ENCODE results near the gene DDX17.

DNA sequence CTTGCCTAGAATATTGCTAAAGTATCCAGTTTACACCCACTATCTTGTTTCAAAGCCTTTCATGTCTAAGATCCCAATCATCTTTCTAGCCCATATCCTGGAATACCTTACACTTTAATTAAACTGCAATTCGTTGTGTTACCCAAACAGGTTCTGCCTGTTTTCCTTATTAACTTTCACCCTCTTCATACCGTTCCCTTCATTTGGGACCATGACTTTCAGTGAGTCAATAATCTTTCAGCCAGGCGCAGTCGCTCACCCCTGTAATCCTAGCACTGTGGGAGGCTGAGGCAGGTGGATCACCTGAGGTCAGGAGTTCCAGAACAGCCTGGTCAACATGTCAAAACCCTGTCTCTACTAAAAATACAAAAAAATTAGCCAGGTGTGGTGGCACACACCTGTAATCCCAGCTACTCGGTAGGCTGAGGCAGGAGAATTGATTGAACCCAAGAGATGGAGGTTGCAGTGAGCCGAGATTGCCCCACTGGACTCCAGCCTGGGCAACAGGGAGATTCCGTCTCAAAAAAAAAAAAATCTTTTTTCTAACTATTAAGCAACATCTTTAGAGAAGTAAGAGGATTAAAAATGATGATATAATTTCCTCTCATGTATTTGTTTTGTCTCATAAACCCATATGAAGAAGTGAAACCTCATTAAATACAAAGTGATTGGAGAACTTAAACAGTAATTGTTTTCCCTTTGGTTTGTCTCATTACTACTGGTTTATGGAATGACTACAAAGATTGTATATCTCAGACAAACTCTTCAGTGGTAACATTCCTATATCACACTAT lies 43.2 kb upstream of the DDX17 start:
- TF ChIP-seq POLR2A (IDR thresholded peaks at IDR 0.05) (no peak), EP300 (IDR thresholded peaks at IDR 0.05) (no peak), POLR2AphosphoS5 (IDR thresholded peaks at IDR 0.05) (no peak)
- TF ChIP-seq, protein P1, sequence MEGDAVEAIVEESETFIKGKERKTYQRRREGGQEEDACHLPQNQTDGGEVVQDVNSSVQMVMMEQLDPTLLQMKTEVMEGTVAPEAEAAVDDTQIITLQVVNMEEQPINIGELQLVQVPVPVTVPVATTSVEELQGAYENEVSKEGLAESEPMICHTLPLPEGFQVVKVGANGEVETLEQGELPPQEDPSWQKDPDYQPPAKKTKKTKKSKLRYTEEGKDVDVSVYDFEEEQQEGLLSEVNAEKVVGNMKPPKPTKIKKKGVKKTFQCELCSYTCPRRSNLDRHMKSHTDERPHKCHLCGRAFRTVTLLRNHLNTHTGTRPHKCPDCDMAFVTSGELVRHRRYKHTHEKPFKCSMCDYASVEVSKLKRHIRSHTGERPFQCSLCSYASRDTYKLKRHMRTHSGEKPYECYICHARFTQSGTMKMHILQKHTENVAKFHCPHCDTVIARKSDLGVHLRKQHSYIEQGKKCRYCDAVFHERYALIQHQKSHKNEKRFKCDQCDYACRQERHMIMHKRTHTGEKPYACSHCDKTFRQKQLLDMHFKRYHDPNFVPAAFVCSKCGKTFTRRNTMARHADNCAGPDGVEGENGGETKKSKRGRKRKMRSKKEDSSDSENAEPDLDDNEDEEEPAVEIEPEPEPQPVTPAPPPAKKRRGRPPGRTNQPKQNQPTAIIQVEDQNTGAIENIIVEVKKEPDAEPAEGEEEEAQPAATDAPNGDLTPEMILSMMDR (IDR thresholded peaks at IDR 0.05): no peak
